AG09319 (cell line): ENCODE measurements around the gene TSSC4.

ENCODE experiments used
- DNase-seq: peaks from one replicate; pipeline ENCODE4 v3.0.0-alpha.2; 2010; ENCODE audit warnings: low read depth; ENCODE audit errors: extremely low read depth
- TF ChIP-seq, protein P1 (sequence below): IDR thresholded peaks from 2 replicates; pipeline ENCODE4 v1.5.1; 2011; ENCODE audit warnings: low read depth, mild to moderate bottlenecking, inconsistent platforms, low read length, moderate library complexity

TSSC4 gene

DNA sequence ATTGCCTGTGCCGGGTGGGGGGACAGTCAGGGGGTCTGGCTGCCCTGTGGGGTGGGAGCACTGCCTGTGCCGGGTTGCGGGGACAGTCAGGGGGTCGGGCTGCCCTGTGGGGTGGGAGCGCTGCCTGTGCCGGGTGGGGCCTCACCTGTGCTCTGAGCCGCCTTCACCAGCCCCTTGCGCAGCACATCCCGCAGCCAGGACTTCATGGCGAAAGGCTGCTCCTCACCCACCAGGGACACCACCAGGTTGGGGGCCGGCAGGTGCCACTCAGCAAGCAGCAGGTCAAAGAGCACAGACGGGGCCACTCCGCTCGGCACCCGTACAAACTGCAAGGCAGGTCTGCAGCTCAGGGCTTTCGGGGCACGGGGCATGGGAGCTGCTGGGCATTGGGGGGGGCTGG is 21.4 kb downstream of the TSSC4 start:
- TF ChIP-seq, protein P1, sequence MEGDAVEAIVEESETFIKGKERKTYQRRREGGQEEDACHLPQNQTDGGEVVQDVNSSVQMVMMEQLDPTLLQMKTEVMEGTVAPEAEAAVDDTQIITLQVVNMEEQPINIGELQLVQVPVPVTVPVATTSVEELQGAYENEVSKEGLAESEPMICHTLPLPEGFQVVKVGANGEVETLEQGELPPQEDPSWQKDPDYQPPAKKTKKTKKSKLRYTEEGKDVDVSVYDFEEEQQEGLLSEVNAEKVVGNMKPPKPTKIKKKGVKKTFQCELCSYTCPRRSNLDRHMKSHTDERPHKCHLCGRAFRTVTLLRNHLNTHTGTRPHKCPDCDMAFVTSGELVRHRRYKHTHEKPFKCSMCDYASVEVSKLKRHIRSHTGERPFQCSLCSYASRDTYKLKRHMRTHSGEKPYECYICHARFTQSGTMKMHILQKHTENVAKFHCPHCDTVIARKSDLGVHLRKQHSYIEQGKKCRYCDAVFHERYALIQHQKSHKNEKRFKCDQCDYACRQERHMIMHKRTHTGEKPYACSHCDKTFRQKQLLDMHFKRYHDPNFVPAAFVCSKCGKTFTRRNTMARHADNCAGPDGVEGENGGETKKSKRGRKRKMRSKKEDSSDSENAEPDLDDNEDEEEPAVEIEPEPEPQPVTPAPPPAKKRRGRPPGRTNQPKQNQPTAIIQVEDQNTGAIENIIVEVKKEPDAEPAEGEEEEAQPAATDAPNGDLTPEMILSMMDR = no peak
- no peak for DNase-seq

DNA sequence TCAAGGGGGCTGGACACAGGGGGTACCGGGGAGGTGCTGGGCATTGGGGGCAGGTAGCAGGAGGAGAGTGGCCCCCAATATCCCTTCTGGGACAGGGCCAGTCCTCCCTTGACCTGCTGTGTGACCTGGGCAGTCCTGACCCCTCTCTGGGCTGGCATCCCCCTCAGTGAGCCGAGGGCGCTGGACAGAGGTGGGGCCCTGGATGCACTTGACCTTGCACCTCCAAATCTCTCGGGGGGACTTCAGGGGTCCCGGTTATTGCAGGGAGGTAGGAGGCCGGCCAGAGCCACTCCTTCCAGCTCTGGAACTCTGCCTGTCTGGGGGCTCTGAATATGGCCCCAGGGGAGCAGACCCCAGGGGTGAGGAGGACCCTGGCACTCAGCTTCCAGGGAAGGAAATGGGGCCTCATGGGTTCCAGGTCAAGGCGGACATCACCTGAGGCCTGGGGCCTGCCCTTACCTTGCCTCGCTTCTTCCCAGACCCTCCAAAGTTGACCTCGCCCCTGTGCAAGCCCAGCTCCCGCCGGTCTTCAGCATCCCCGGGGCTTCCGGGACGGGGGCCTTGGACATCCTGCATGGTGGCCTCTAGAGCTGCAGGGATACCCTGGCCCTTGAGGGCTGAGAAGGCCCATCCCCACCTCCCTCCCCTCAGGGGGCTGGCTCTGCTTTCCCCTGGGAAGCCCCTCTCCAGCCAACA is 22.1 kb downstream of the TSSC4 start:
- DNase-seq = no peak
- TF ChIP-seq, protein P1 = no peak

DNA sequence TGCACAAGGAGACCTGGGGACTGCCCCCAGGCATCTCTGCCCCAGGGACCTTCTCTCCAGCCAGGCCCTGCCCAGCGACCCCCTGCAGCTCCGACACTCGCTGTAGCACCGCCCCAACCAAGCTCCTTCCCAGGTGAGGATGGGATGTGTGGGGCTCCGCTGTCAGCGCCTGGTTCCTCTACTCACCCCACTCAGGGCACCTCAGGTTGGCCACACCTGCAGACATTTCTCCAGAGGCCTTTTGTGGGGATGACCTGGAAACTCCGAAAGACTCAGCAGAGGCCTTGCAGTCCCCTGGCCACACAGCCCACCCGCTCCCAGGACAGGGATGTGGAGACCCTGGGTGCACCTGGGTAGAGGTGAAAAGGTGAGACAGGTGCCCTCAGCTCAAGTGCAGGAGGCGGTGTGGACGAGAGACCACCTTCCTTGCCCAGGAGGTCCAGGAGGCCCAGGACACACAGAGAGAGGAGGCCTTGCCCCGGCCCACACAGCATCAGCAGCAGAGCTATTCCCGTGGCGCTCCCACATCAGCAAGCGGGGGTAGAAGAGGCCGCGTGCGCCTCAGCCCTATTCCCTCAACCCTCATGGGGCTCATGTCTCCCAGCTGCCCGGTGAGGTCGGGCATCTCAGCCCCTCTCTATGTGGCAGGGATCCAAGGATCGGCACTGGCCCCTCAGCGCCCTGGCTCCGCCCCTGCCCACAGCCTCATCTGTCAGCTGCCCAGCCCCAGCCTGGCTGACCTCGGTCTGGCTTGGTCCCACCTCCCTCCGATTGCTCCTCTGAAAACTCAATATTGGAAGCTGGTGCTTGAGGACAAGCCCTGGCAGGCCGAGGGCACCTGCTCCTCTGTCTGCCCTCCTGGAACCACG is 22.8 kb downstream of the TSSC4 start:
- DNase-seq = no peak
- TF ChIP-seq, protein P1 = no peak

GRCh38 chr11:2424811-2425495 is 24.4 kb downstream of the TSSC4 start:
- TF ChIP-seq, protein P1 = no peak
- no peak for DNase-seq

DNA sequence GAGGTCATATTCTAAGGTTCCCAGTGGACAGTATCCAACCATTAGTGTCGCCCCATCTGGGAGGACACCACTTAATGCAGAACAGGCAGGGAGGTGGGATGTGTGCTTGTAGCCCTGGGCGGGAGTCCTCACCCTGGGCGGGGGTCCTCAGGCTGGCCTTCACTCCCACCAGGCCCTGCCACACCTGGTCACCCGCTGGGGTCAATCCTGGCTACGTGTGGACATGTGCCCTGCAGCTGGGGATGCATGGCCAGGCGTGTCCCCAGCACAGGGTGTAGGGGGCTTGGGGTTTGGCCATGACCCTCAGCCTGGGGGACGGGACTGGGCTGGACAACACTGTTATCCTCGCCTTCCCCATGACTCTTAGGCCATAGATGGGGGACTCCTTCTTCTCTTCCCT is 25.0 kb downstream of the TSSC4 start:
- TF ChIP-seq, protein P1 = no peak

GRCh38 chr11:2426221-2426620 is 25.7 kb downstream of the TSSC4 start:
- TF ChIP-seq, protein P1 = no peak
- no peak for DNase-seq

More for the DNA sequence above, 25.0 kb downstream of the TSSC4 start:
- no peak for DNase-seq
